Smooth muscle cell (in vitro differentiated cells): ENCODE results near the gene ABHD2. TPM values are rescaled to one million over a fixed set of nuclear protein-coding genes. Genes with fewer than 3 reads are reported as not detected.

ENCODE experiments used
- DNase-seq: peaks from one replicate; lab custom pipeline; 2025; ENCODE audit not compliant: unreplicated experiment; lab: John Stamatoyannopoulos, UW
- H2AFZ ChIP-seq: fragments of 200-600 bp; sonication (generic); 2 replicates; pipeline ENCODE4 v1.6.0; 2016; ENCODE audit warnings: antibody characterized with exemption, low read depth, mild to moderate bottlenecking
- H3F3A ChIP-seq: fragments of 200-600 bp; sonication (generic); 2 replicates; pipeline ENCODE4 v1.6.0; 2017; ENCODE audit warnings: antibody characterized with exemption, low read depth
- H3K27ac ChIP-seq: fragments of 200-600 bp; sonication (generic); 2 replicates; pipeline ENCODE4 v1.5.1; 2016; ENCODE audit warnings: low read depth, mild to moderate bottlenecking
- H3K27me3 ChIP-seq: fragments of 200-600 bp; sonication (generic); 2 replicates; pipeline ENCODE4 v1.6.1; 2016; ENCODE audit warnings: low read depth, mild to moderate bottlenecking
- H3K36me3 ChIP-seq: fragments of 200-600 bp; sonication (generic); 2 replicates; pipeline ENCODE4 v1.5.1; 2016; ENCODE audit warnings: low read depth
- H3K4me1 ChIP-seq: fragments of 200-600 bp; sonication (generic); 2 replicates; pipeline ENCODE4 v1.5.1; 2016; ENCODE audit warnings: low read depth
- H3K4me2 ChIP-seq: fragments of 200-600 bp; sonication (generic); 2 replicates; pipeline ENCODE4 v1.6.0; 2016; ENCODE audit warnings: mild to moderate bottlenecking
- H3K4me3 ChIP-seq: fragments of 200-600 bp; sonication (generic); 2 replicates; pipeline ENCODE4 v1.5.1; 2016; ENCODE audit warnings: mild to moderate bottlenecking
- H3K79me2 ChIP-seq: fragments of 200-600 bp; sonication (generic); 2 replicates; pipeline ENCODE4 v1.6.0; 2016; ENCODE audit warnings: low read depth, mild to moderate bottlenecking
- H3K9ac ChIP-seq: fragments of 200-600 bp; sonication (generic); 2 replicates; pipeline ENCODE4 v1.6.0; 2016; ENCODE audit warnings: low read depth
- H3K9me3 ChIP-seq: fragments of 200-600 bp; sonication (generic); replicated peaks from 2 replicates; pipeline ENCODE4 v1.5.1; 2016; ENCODE audit warnings: low read depth
- H4K20me1 ChIP-seq: fragments of 200-600 bp; sonication (generic); 2 replicates; pipeline ENCODE4 v1.6.0; 2016; ENCODE audit warnings: low read depth
- WGBS: methylation state at CpG from one replicate; pipeline ENCODE4 v1.1.7; 2016; ENCODE audit warnings: low lambda C conversion rate; 5-methylcytosine and 5-hydroxymethylcytosine counted together
- polyA plus RNA-seq: library from polyadenylated mRNA; unstranded; fragments of >200 nt; fragmentation: Nextera tagmentation; extraction: Ambion mirVana; gene quantifications from 2 replicates; pipeline ENCODE4 v1.2.1, GENCODE V29; 2016
- total RNA-seq: library from RNA; depleted of rRNA; stranded (reverse); fragments of >200 nt; gene quantifications from 2 replicates; pipeline ENCODE4 v1.2.3, GENCODE V29; 2014
- TF ChIP-seq, protein P1 (sequence below): fragments of 200-600 bp; sonication (generic); IDR thresholded peaks from 2 replicates; pipeline ENCODE4 v1.5.1; 2017; ENCODE audit warnings: borderline replicate concordance, mild to moderate bottlenecking, antibody characterized with exemption; ENCODE audit not compliant: insufficient read depth, poor library complexity, severe bottlenecking

Gene ABHD2
- total and polyA plus RNA-seq, 2 experiments from 2014 or later: 9.4 to 23.9 TPM

DNA sequence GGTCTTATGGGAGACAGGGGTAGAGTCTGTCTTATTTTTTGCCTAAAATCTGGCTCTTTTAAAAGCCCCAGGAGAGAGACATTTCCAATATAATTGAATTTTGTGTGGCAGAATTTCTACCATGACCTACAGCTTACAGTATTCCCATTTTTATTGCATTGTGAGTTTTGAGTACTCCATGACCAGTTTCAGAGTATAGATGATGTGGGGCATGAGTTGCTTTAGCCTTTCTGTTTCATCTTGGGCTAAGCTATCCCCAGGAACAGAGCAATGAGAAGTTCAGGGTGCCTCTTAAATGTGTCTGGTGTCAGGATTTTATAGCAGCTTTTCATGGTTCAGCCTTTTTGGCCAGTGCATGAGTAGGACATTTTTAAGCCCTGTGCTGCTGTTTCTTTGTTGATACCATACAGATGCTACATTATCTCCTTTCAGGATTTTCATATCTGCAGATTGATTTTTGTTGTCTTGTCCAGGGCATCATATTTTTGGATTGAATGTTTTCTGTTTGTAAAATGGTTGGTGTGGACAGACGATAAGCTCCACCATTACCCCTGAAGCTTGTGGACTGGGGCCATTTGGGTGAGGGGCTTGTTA lies 3.5 kb downstream of the ABHD2 start:
- H2AFZ ChIP-seq: no peak overlapping the region
- 88% methylated on average over 1 of the region's 1 CpG for WGBS

DNA sequence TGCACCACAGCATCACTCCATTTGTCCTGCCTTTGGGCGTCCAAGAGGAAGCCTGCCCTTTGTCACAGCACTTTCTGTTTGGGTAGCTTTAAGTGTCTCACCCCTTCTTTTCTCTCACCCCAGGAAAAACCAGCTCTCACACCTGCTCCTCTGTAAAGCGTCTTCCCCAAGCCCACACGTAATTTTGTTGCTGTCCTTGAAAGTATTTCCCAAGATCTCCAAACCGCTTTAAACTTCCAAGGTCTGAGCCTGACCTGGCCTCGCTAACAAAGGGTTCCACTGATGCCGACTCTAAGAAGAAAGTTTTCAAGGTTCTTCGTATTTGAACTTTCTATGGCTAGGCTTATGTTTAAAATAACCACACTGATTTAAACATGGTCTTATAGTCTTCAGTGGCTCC lies 5.3 kb downstream of the ABHD2 start:
- TF ChIP-seq, protein P1, sequence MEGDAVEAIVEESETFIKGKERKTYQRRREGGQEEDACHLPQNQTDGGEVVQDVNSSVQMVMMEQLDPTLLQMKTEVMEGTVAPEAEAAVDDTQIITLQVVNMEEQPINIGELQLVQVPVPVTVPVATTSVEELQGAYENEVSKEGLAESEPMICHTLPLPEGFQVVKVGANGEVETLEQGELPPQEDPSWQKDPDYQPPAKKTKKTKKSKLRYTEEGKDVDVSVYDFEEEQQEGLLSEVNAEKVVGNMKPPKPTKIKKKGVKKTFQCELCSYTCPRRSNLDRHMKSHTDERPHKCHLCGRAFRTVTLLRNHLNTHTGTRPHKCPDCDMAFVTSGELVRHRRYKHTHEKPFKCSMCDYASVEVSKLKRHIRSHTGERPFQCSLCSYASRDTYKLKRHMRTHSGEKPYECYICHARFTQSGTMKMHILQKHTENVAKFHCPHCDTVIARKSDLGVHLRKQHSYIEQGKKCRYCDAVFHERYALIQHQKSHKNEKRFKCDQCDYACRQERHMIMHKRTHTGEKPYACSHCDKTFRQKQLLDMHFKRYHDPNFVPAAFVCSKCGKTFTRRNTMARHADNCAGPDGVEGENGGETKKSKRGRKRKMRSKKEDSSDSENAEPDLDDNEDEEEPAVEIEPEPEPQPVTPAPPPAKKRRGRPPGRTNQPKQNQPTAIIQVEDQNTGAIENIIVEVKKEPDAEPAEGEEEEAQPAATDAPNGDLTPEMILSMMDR: no peak
- H3K36me3 ChIP-seq: no peaks in the 10 kb centered on the region
- H3K4me3 ChIP-seq: no peak overlapping the region
- peaks cover 6% of the 10 kb centered on the region for H3K4me1 ChIP-seq
- no peaks in the 10 kb centered on the region for H3F3A ChIP-seq
- H4K20me1 ChIP-seq: no peaks in the 10 kb centered on the region
- H3K9me3 ChIP-seq: no peaks in the 10 kb centered on the region
- H3K4me2 ChIP-seq: no peak overlapping the region
- DNase-seq: no peak
- H2AFZ ChIP-seq: no peak overlapping the region
- H3K27me3 ChIP-seq: no peaks in the 10 kb centered on the region
- no peak overlapping the region for H3K27ac ChIP-seq
- WGBS: 94% methylated on average over 7 of the region's 7 CpGs
- no peak overlapping the region for H3K9ac ChIP-seq
- peaks cover 50% of the 10 kb centered on the region for H3K79me2 ChIP-seq

More for the DNA sequence above, 3.5 kb downstream of the ABHD2 start:
- Histone ChIP-seq H3K9ac (no peak overlapping the region), H3K9me3 (no peaks in the 10 kb centered on the region), H3K27ac (peak overlapping the region; percentile 58), H3K4me1 (peaks cover 12% of the 10 kb centered on the region), H4K20me1 (no peaks in the 10 kb centered on the region), H3K36me3 (no peaks in the 10 kb centered on the region), H3K79me2 (peaks cover 45% of the 10 kb centered on the region), H3K4me3 (no peak overlapping the region), H3F3A (peaks cover 7% of the 10 kb centered on the region), H3K27me3 (no peaks in the 10 kb centered on the region), H3K4me2 (peak overlapping the region; percentile 76)
- no peak for DNase-seq
- TF ChIP-seq, protein P1: no peak

DNA sequence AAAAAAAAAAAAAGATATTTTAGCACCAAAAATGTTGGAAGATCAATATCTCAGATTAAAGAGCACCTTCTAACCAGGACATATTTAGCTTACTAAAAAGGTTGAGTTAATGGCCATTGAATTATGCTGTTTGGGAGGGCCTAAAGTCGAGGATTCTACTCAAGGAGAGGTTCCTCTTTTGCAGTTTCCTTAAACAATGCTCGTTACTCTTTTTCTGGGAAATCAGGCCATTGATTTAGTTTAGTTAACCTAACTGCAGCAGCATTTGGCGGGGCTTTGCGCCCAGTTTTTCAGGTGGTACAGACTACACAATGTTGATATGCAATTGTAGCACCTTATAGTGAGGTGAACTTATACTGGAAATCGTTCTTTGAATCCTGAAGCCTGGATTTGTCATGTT lies 6.8 kb downstream of the ABHD2 start:
- H3K9me3 ChIP-seq: no peaks in the 10 kb centered on the region
- H3K4me3 ChIP-seq: no peak overlapping the region
- H3K4me1 ChIP-seq: no peaks in the 10 kb centered on the region
- H3K79me2 ChIP-seq: peaks cover 59% of the 10 kb centered on the region
- no peaks in the 10 kb centered on the region for H4K20me1 ChIP-seq
- TF ChIP-seq, protein P1: no peak
- H3K27ac ChIP-seq: no peak overlapping the region
- H3K36me3 ChIP-seq: no peaks in the 10 kb centered on the region
- 95% methylated on average over 5 of the region's 5 CpGs for WGBS
- no peaks in the 10 kb centered on the region for H3F3A ChIP-seq
- no peak overlapping the region for H3K4me2 ChIP-seq
- no peak overlapping the region for H3K9ac ChIP-seq
- DNase-seq: no peak
- no peak overlapping the region for H2AFZ ChIP-seq
- H3K27me3 ChIP-seq: no peaks in the 10 kb centered on the region

DNA sequence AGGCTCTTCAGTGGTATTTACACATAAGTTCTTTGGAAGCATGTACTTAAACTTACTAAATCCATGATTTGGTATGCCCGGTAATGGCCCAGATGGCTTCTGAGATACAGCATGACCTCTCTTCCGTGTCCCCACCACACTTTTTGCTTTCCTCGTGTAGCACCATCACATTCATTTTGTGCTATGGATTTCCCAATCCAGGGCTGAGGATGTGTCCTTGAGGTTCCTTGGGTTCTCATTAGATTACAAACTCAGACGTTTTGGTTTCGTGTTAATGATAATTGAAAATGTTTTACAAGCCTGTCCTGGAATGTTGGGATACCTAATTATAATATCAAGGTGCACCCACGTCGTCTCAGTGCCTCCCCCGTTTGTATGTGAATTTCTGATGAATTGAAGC lies 7.3 kb downstream of the ABHD2 start:
- no peak for DNase-seq
- H3K27ac ChIP-seq: no peak overlapping the region
- no peaks in the 10 kb centered on the region for H3K27me3 ChIP-seq
- no peak overlapping the region for H3K4me3 ChIP-seq
- H3K79me2 ChIP-seq: peaks cover 59% of the 10 kb centered on the region
- no peaks in the 10 kb centered on the region for H4K20me1 ChIP-seq
- 90% methylated on average over 8 of the region's 8 CpGs for WGBS
- no peak overlapping the region for H3K4me2 ChIP-seq
- H3K36me3 ChIP-seq: no peaks in the 10 kb centered on the region
- TF ChIP-seq, protein P1: no peak
- no peak overlapping the region for H2AFZ ChIP-seq
- H3F3A ChIP-seq: no peaks in the 10 kb centered on the region
- H3K4me1 ChIP-seq: no peaks in the 10 kb centered on the region
- no peaks in the 10 kb centered on the region for H3K9me3 ChIP-seq
- H3K9ac ChIP-seq: no peak overlapping the region
